WI38 (cell line): ENCODE measurements around the gene SLC25A47.

Source experiments
- H3K4me3 ChIP-seq: 2 replicates; pipeline ENCODE4 v1.5.1; 2011; ENCODE audit warnings: low read depth, mild to moderate bottlenecking, control low read depth, low read length
- CTCF ChIP-seq: IDR thresholded peaks from 2 replicates; pipeline ENCODE4 v1.5.1; 2012; ENCODE audit warnings: low read depth, mild to moderate bottlenecking, control low read depth, low read length

Gene SLC25A47

DNA sequence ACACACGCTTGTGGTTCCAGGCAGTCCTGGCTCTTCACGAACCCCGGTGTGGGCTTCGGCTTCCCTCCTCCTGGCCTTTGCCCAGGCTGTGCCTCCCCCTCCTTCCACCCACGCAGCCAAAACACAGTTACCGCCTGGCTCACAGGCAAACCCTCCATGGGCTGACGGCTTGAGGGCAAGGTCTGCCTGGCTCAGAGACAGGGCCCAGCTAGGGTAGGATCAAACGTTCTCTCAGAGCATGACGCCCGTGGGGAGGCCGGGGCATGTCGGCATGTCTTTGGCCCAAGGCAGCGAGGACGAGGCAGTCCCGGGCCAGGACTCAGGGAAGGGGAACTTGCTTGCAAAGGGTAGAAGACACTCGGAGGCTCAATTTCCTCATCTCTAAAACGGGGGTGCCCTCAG, 2.1 kb downstream of the SLC25A47 start:
- no peak overlapping the region for H3K4me3 ChIP-seq
- no peak for TF ChIP-seq CTCF

- no peak overlapping the region for H3K4me3 ChIP-seq
- no peak for TF ChIP-seq CTCF
Observed at GRCh38 chr14:100325958-100326357, 2.8 kb downstream of the SLC25A47 start.

DNA sequence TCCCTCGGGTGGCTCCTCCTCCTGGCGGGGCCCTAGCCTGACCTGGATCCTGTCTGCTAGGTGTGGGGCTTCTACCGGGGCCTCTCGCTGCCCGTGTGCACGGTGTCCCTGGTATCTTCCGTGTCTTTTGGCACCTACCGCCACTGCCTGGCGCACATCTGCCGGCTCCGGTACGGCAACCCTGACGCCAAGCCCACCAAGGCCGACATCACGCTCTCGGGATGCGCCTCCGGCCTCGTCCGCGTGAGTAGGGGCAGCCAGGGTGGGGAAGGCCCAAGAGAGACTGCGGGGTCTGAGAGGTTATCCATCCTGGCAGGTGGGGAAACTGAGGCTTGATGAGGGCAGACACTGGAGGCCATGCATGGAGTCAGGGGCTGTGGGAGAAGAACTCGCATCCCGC, 4.0 kb downstream of the SLC25A47 start:
- H3K4me3 ChIP-seq: no peak overlapping the region
- TF ChIP-seq CTCF: no peak

- H3K4me3 ChIP-seq: no peak overlapping the region
- no peak for TF ChIP-seq CTCF
Observed at GRCh38 chr14:100328495-100329163, 5.5 kb downstream of the SLC25A47 start.

GRCh38 chr14:100329233-100330006, 6.3 kb downstream of the SLC25A47 start:
- no peak overlapping the region for H3K4me3 ChIP-seq
- no peak for TF ChIP-seq CTCF

DNA sequence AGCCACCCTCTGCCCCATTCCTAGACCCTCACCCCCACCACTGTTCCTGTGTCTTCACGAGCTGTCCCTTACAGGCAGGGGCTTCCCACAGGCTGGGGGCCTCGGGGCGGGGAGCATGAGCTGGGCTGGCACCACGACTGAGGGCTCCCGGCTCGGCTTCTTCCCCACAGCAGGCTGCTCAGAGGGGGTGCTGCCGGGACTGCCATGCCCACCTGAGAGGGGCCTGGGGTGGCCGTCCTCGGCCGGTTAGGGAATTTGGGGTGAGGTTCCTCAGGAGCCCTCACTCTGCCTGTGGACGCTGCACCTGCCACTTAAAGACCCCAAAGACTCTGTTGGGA, 6.8 kb downstream of the SLC25A47 start:
- TF ChIP-seq CTCF: no peak

GRCh38 chr14:100330388-100330931, 7.3 kb downstream of the SLC25A47 start:
- TF ChIP-seq CTCF: no peak
- no peak overlapping the region for H3K4me3 ChIP-seq

More for the DNA sequence above, 6.8 kb downstream of the SLC25A47 start:
- no peak overlapping the region for H3K4me3 ChIP-seq
